IMR-90 (cell line): ENCODE data around the gene CD300LD. TPM values are rescaled to one million over a fixed set of nuclear protein-coding genes. Genes with fewer than 3 reads are reported as not detected.

Experiments used
- ATAC-seq: fragments of 200-7000 bp; cut with Tn5 transposase; 2 replicates; pipeline ENCODE4 v1.9.1; 2020; ENCODE audit warnings: low read depth, mild to moderate bottlenecking, moderate library complexity
- BruUV-seq: library from RNA; stranded (reverse); fragments of 400-500 nt; replicated peaks from 2 replicates; lab custom pipeline; 2021; lab: Mats Ljungman, UMichigan
- CTCF ChIA-PET: fragments of 300-600 bp; formaldehyde crosslinking; extraction: SDS; loops from one replicate; lab custom pipeline; 2021; ENCODE audit warnings: antibody characterized with exemption; lab: Yijun Ruan, JAX
- POLR2A ChIA-PET: fragments of 300-600 bp; sonication (Branson Sonifier 250); formaldehyde crosslinking; loops from one replicate; lab custom pipeline; 2022; ENCODE audit warnings: antibody characterized with exemption; ENCODE audit not compliant: unreplicated experiment; lab: Charles Lee
- DNase-seq: peaks from one replicate; pipeline ENCODE4 v3.0.0; 2013
- H2AFZ ChIP-seq: replicated peaks from 2 replicates; pipeline ENCODE3; 2013; ENCODE audit warnings: low read length, mild to moderate bottlenecking; ENCODE audit not compliant: poor library complexity
- H2AK5ac ChIP-seq: 2 replicates; pipeline ENCODE4 v1.6.1; 2013; ENCODE audit warnings: low read depth, low read length, inconsistent platforms
- H2AK9ac ChIP-seq: replicated peaks from 2 replicates; pipeline ENCODE3; 2013; ENCODE audit warnings: mild to moderate bottlenecking, low read depth, low read length, moderate library complexity; ENCODE audit not compliant: poor library complexity
- H2BK120ac ChIP-seq: 2 replicates; pipeline ENCODE4 v1.6.1; 2013; ENCODE audit warnings: low read depth, low read length, inconsistent platforms
- H2BK15ac ChIP-seq: 3 replicates; pipeline ENCODE4 v1.6.1; 2013; ENCODE audit warnings: low read depth, low read length, inconsistent platforms
- H2BK20ac ChIP-seq: 2 replicates; pipeline ENCODE4 v1.6.1; 2013; ENCODE audit warnings: low read depth, mild to moderate bottlenecking, inconsistent platforms, low read length, moderate library complexity
- H2BK5ac ChIP-seq: 2 replicates; pipeline ENCODE4 v1.6.1; 2013; ENCODE audit warnings: mild to moderate bottlenecking, low read depth, low read length, inconsistent platforms; ENCODE audit not compliant: poor library complexity, severe bottlenecking
- H3K14ac ChIP-seq: replicated peaks from 2 replicates; pipeline ENCODE4 v1.6.1; 2013; ENCODE audit warnings: low read depth, low read length, inconsistent platforms
- H3K18ac ChIP-seq: 2 replicates; pipeline ENCODE4 v1.6.1; 2013; ENCODE audit warnings: low read depth, low read length, control low read depth
- H3K23ac ChIP-seq: 2 replicates; pipeline ENCODE4 v1.6.1; 2013; ENCODE audit warnings: low read depth, low read length, inconsistent platforms
- H3K27ac ChIP-seq: 2 replicates; pipeline ENCODE4 v1.5.1; 2013; ENCODE audit warnings: mild to moderate bottlenecking, control low read depth, low read length; ENCODE audit not compliant: insufficient read depth
- H3K27me3 ChIP-seq: 2 replicates; pipeline ENCODE4 v1.6.1; 2013; ENCODE audit warnings: low read length; ENCODE audit not compliant: control insufficient read depth, insufficient read depth
- H3K36me3 ChIP-seq: 2 replicates; pipeline ENCODE4 v1.6.1; 2013; ENCODE audit warnings: low read length, mixed read lengths; ENCODE audit not compliant: control insufficient read depth, insufficient read depth
- H3K4ac ChIP-seq: 2 replicates; pipeline ENCODE4 v1.6.1; 2013; ENCODE audit warnings: low read depth, low read length, inconsistent platforms
- H3K4me1 ChIP-seq: 2 replicates; pipeline ENCODE4 v1.6.1; 2013; ENCODE audit warnings: low read length, mixed read lengths; ENCODE audit not compliant: control insufficient read depth, insufficient read depth
- H3K4me2 ChIP-seq: 2 replicates; pipeline ENCODE4 v1.6.1; 2013; ENCODE audit warnings: low read depth, mild to moderate bottlenecking, control low read depth, low read length, moderate library complexity
- H3K4me3 ChIP-seq: 2 replicates; pipeline ENCODE4 v1.5.1; 2013; ENCODE audit warnings: low read depth, mild to moderate bottlenecking, control low read depth, low read length, moderate library complexity; ENCODE audit not compliant: insufficient read depth
- H3K56ac ChIP-seq: 2 replicates; pipeline ENCODE4 v1.6.1; 2013; ENCODE audit warnings: low read length, inconsistent platforms; ENCODE audit not compliant: insufficient read depth; ENCODE audit errors: extremely low read depth
- H3K79me1 ChIP-seq, 2 experiments: 2 replicates each; pipeline ENCODE4 v1.6.1; 2013; ENCODE audit warnings: low read length in 2 of 2, inconsistent platforms in 1 of 2, low read depth in 1 of 2
- H3K9ac ChIP-seq: 2 replicates; pipeline ENCODE4 v1.6.1; 2013; ENCODE audit warnings: low read depth, low read length, control low read depth
- H3K9me1 ChIP-seq: 2 replicates; pipeline ENCODE4 v1.6.1; 2013; ENCODE audit warnings: low read length, inconsistent platforms; ENCODE audit not compliant: insufficient read depth
- H3K9me3 ChIP-seq: 2 replicates; pipeline ENCODE4 v1.6.1; 2013; ENCODE audit warnings: low read length; ENCODE audit not compliant: control insufficient read depth, insufficient read depth
- H4K20me1 ChIP-seq: 2 replicates; pipeline ENCODE4 v1.6.1; 2013; ENCODE audit warnings: low read length, inconsistent platforms; ENCODE audit not compliant: insufficient read depth
- H4K5ac ChIP-seq: 2 replicates; pipeline ENCODE4 v1.6.1; 2013; ENCODE audit warnings: mild to moderate bottlenecking, low read depth, low read length, control low read depth
- H4K8ac ChIP-seq, 2 experiments: 2 replicates each; pipeline ENCODE4 v1.6.1; 2013; ENCODE audit warnings: low read depth in 2 of 2, low read length in 2 of 2, control low read depth in 1 of 2, inconsistent platforms in 1 of 2
- H4K91ac ChIP-seq: 2 replicates; pipeline ENCODE4 v1.6.1; 2013; ENCODE audit warnings: low read depth, low read length, inconsistent platforms; ENCODE audit not compliant: insufficient read depth
- BHLHE40 ChIP-seq: fragments of 150-350 bp; IDR thresholded peaks from 2 replicates; pipeline ENCODE4 v1.6.1; 2016; ENCODE audit warnings: mild to moderate bottlenecking, low read depth, low read length
- CTCF ChIP-seq: conservative IDR thresholded peaks from 2 replicates; pipeline ENCODE4 v1.5.1; 2012; ENCODE audit warnings: mild to moderate bottlenecking, low read depth, low read length, improper control_type of control experiment
- ELK1 ChIP-seq: fragments of 150-350 bp; IDR thresholded peaks from 2 replicates; pipeline ENCODE4 v1.6.1; 2016; ENCODE audit warnings: low read depth, mild to moderate bottlenecking, low read length, moderate library complexity, borderline replicate concordance
- MAFK ChIP-seq: IDR thresholded peaks from 2 replicates; pipeline ENCODE4 v1.6.1; 2012; ENCODE audit warnings: low read depth, low read length, improper control_type of control experiment
- RAD21 ChIP-seq: IDR thresholded peaks from 2 replicates; pipeline ENCODE4 v1.6.1; 2012; ENCODE audit warnings: low read length, improper control_type of control experiment
- WGBS, 2 experiments: methylation state at CpG; one replicate each; pipeline versions ENCODE4 v1.1.5 to v1.1.7; 2013; ENCODE audit warnings: missing lambda C conversion rate in 2 of 2; ENCODE audit not compliant: insufficient read length in 1 of 2; ENCODE audit errors: extremely low coverage in 2 of 2; 5-methylcytosine and 5-hydroxymethylcytosine counted together
- dilution Hi-C: fragments of 300-500 bp; cut with HindIII; formaldehyde crosslinking; loops from one replicate; pipeline ENCODE4 v1.14.3; 2018; ENCODE audit warnings: low sequenced_read_pairs; ENCODE audit not compliant: unreplicated experiment
- in situ Hi-C: fragments of 300-500 bp; cut with MboI; formaldehyde crosslinking; loops from 3 replicates; pipeline ENCODE4 v1.14.3; 2019; ENCODE audit warnings: low sequenced_read_pairs, inconsistent platforms, mixed read lengths
- intact Hi-C: fragments of 100-400 bp; cut with micrococcal nuclease; formaldehyde crosslinking; loops from 2 replicates; pipeline ENCODE4 v1.10.0; 2022
- polyA plus RNA-seq, 3 experiments: library from polyadenylated mRNA; depleted of rRNA; stranded (reverse); fragments of >200 nt; gene quantifications; 2 replicates each; pipeline ENCODE4 v1.2.3, GENCODE V29; 2012; ENCODE audit warnings: low replicate concordance in 1 of 3
- total RNA-seq: library from RNA; depleted of rRNA; stranded (reverse); fragments of >200 nt; gene quantifications from 2 replicates; pipeline ENCODE4 v1.2.3, GENCODE V29; 2012

The CD300LD gene
- total and polyA plus RNA-seq, 2 of the 4 experiments (the other 2 are of a cell fraction), result not detected

- POLR2A ChIA-PET, result no interaction called here
- H3K56ac ChIP-seq, result no peak within 1 kb of the TSS
- in situ Hi-C loops, result no loop called here
Observed at GRCh38 chr17:74623693-74624093, 31.6 kb upstream of the CD300LD start, which contains the start of gene CD300E. Gene CD300E (minus strand): TSS chr17:74623738. CDS start chr17:74623621, 117 bp downstream.

More at GRCh38 chr17:74623693-74624093, 31.6 kb upstream of the CD300LD start, which contains the start of gene CD300E:
- no peak within 1 kb of the TSS for H3K4me3 ChIP-seq
- no peak within 1 kb of the TSS for H2BK120ac ChIP-seq
- no peak for TF ChIP-seq BHLHE40
- no peak for TF ChIP-seq ELK1
- no peak for TF ChIP-seq CTCF
- no peak for TF ChIP-seq MAFK
- no peak for TF ChIP-seq RAD21
- H4K8ac ChIP-seq, result no peak within 1 kb of the TSS
- no peak within 1 kb of the TSS for H2BK5ac ChIP-seq
- no peak within 1 kb of the TSS for H4K91ac ChIP-seq
- BruUV-seq, result no TSS peak
- no peak within 1 kb of the TSS for H3K14ac ChIP-seq
- peaks cover 7% of the 10 kb centered on the region for H3K9me3 ChIP-seq
- H3K27ac ChIP-seq, result no peak within 1 kb of the TSS
- DNase-seq (no peak), ATAC-seq (no peak)
- no peak within 1 kb of the TSS for H3K4me2 ChIP-seq
- H3K23ac ChIP-seq, result no peak within 1 kb of the TSS
- intact Hi-C loops (no loop called here), dilution Hi-C loops (no loop called here)
- H2BK20ac ChIP-seq, result no peak within 1 kb of the TSS
- no peaks in the 10 kb centered on the region for H3K9me1 ChIP-seq
- no peak within 1 kb of the TSS for H2AK5ac ChIP-seq
- 50% methylated on average over 2 of the region's 5 CpGs; no CpG with 5 or more reads in 1 of the 2 experiments for whole genome bisulfite sequencing, 2 experiments
- CTCF ChIA-PET, result no interaction called here
- no peaks in the 10 kb centered on the region for H3K27me3 ChIP-seq
- no peaks in the 10 kb centered on the region for H3K4me1 ChIP-seq
- H4K20me1 ChIP-seq, result no peaks in the 10 kb centered on the region
- no peak within 1 kb of the TSS for H3K9ac ChIP-seq
- no peaks in the 10 kb centered on the region for H3K36me3 ChIP-seq
- H3K4ac ChIP-seq, result no peak within 1 kb of the TSS
- H3K79me1 ChIP-seq, result no peaks in the 10 kb centered on the region
- no peak within 1 kb of the TSS for H3K18ac ChIP-seq
- H4K5ac ChIP-seq, result no peak within 1 kb of the TSS
- H2AFZ ChIP-seq, result no peak within 1 kb of the TSS
- no peak within 1 kb of the TSS for H2BK15ac ChIP-seq
- H2AK9ac ChIP-seq, result no peak within 1 kb of the TSS
